Stimulated activated CD8-positive, alpha-beta memory T cell treated with anti-CD3 and anti-CD28 coated beads, Interleukin-15, amount 100 ng/mL, for 48 hours (primary cell): ENCODE measurements around the gene CFAP97.

Experiments
- DNase-seq, 2 donors: peaks; one replicate each; pipeline ENCODE4 v3.0.0-alpha.2; 2020; ENCODE audit warnings: low read depth in 2 of 2

Gene CFAP97

GRCh38 chr4:185109736-185110135 lies 94.1 kb downstream of the CFAP97 start:
- no peak for DNase-seq
